ENCODE results near the gene NCBP3.

DNA sequence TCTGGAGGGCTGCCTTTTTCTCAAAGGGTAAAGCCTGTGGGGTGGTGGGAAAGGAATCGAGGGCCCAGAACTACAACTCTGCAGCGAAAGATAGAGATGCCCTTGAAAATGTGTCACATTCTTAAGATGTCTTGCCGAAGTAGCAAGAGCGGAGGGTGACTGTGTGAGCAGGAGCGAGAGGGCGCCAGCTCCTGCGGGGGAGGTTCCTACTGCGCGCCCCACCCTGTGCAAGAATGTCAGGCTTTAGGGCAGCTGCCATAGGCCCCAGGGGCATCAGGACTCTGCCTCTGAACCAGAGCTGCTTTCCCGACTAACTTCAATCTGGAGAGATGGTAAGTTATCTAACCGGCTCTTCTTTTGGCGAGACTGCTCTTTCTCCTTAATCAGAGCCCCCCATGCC is 33.3 kb downstream of the NCBP3 start:
- TF ChIP-seq, protein P1, sequence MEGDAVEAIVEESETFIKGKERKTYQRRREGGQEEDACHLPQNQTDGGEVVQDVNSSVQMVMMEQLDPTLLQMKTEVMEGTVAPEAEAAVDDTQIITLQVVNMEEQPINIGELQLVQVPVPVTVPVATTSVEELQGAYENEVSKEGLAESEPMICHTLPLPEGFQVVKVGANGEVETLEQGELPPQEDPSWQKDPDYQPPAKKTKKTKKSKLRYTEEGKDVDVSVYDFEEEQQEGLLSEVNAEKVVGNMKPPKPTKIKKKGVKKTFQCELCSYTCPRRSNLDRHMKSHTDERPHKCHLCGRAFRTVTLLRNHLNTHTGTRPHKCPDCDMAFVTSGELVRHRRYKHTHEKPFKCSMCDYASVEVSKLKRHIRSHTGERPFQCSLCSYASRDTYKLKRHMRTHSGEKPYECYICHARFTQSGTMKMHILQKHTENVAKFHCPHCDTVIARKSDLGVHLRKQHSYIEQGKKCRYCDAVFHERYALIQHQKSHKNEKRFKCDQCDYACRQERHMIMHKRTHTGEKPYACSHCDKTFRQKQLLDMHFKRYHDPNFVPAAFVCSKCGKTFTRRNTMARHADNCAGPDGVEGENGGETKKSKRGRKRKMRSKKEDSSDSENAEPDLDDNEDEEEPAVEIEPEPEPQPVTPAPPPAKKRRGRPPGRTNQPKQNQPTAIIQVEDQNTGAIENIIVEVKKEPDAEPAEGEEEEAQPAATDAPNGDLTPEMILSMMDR (IDR thresholded peaks at IDR 0.05 in 4 of 5, conservative IDR thresholded peaks at IDR 0.05 in 1 of 5): no peak
- no peak for TF ChIP-seq POLR2A (IDR thresholded peaks at IDR 0.05)

All from gastrocnemius medialis (tissue), 4 donors.